ENCODE measurements around the gene C2orf74. TPM values are rescaled to one million over a fixed set of nuclear protein-coding genes. Genes with fewer than 3 reads are reported as not detected.
A peak's percentile ranks its signal among the peaks of the same experiment; 100 is the strongest.

The C2orf74 gene
- total RNA-seq, 1 donor from 2014 or later = 6.0 TPM

DNA sequence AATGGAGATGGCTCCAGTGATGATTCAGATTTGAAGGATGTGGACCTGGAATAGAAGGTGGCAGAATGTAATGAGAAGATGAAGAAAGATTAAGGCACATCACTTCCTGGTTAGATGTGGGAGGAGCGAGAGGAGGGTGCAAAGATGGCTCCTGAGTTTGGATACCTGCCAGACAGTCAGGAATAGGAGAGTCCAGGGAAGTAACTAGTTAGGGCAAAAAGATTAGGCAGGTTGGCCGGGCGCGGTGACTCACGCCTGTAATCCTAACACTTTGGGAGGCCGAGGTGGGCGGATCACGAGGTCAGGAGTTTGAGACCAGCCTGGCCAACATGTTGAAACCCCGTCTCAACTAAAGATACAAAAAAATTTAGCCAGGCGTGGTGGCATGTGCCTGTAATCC, 5.6 kb downstream of the C2orf74 start:
- intact Hi-C loops (cut with micrococcal nuclease) = no loop called here

DNA sequence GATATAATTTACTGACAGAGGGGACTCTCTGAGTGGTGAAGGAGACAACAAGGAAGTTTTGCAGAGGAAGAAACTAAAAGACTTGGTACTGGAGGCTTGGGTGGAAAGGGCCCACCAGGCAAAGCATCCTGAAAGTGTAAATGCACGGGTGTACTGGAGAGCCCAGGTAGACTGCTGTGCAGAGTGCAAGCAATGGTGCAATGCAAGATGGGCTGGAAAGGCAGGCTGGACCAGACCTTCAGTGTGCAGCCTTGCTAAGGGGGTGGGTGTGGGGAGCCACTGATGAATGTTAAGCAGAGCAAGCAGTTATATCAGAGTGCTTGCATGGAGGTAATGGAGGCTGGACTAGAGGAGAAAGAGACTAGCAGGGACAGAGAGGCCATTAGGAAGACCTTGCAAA, 10.7 kb downstream of the C2orf74 start:
- no peak overlapping the region for H3K27ac Mint-ChIP-seq
- TF ChIP-seq, protein P1, sequence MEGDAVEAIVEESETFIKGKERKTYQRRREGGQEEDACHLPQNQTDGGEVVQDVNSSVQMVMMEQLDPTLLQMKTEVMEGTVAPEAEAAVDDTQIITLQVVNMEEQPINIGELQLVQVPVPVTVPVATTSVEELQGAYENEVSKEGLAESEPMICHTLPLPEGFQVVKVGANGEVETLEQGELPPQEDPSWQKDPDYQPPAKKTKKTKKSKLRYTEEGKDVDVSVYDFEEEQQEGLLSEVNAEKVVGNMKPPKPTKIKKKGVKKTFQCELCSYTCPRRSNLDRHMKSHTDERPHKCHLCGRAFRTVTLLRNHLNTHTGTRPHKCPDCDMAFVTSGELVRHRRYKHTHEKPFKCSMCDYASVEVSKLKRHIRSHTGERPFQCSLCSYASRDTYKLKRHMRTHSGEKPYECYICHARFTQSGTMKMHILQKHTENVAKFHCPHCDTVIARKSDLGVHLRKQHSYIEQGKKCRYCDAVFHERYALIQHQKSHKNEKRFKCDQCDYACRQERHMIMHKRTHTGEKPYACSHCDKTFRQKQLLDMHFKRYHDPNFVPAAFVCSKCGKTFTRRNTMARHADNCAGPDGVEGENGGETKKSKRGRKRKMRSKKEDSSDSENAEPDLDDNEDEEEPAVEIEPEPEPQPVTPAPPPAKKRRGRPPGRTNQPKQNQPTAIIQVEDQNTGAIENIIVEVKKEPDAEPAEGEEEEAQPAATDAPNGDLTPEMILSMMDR (IDR thresholded peaks at IDR 0.05) = no peak
- peaks cover 4% of the 10 kb centered on the region for H3K36me3 Mint-ChIP-seq (ENCODE audit: low read depth)
- ChIA-PET CTCF (no interaction called here), POLR2A (no interaction called here)
- intact Hi-C loops (cut with micrococcal nuclease) = no loop called here
- H3K27me3 Mint-ChIP-seq = no peaks in the 10 kb centered on the region
- DNase-seq = no peak
- no peak overlapping the region for H3K4me3 Mint-ChIP-seq
- no peak for ATAC-seq (ENCODE audit: low read depth)
- peaks cover 9% of the 10 kb centered on the region for H3K4me1 Mint-ChIP-seq
- no peaks in the 10 kb centered on the region for H3K9me3 Mint-ChIP-seq

More for the DNA sequence above, 5.6 kb downstream of the C2orf74 start:
- ChIA-PET POLR2A (interaction anchor here (0.8 to 1.7 kb wide), 2 partner anchors 9 to 11 kb away, joined by 4 to 7 read pairs; no protein-coding TSS in a partner anchor), CTCF (no interaction called here)
- H3K4me1 Mint-ChIP-seq = no peaks in the 10 kb centered on the region
- H3K27me3 Mint-ChIP-seq = no peaks in the 10 kb centered on the region
- H3K27ac Mint-ChIP-seq = no peak overlapping the region
- H3K9me3 Mint-ChIP-seq = no peaks in the 10 kb centered on the region
- ATAC-seq (ENCODE audit: low read depth) = no peak
- no peak for DNase-seq
- no peak overlapping the region for H3K4me3 Mint-ChIP-seq
- peaks cover 44% of the 10 kb centered on the region for H3K36me3 Mint-ChIP-seq (ENCODE audit: low read depth)
- TF ChIP-seq, protein P1 (IDR thresholded peaks at IDR 0.05) = no peak

DNA sequence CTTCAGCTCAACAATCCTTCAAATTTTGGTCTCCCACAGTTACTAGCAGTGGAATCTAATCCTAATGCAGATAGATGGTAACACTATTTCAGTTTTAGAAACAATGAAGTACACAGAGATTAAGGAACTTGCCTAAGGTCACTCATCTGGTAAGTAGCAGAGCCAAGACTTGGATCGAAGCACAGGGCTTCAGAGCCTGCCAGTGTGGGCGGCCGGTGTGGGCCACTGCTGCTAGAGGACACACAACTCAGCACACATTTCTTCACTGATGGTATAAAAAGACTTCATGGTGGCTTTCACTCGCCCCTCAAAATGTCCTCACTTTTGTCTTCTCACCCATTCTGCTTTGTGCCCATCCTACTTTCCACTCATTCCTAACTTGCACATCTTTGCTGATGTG, 11.1 kb downstream of the C2orf74 start:
- ATAC-seq (ENCODE audit: low read depth) (no peak), DNase-seq (no peak)
- TF ChIP-seq, protein P1 (IDR thresholded peaks at IDR 0.05) = no peak
- Mint-ChIP-seq H3K9me3 (no peaks in the 10 kb centered on the region), H3K27me3 (no peaks in the 10 kb centered on the region), H3K4me3 (no peak overlapping the region), H3K27ac (no peak overlapping the region), H3K4me1 (peaks cover 11% of the 10 kb centered on the region), H3K36me3 (ENCODE audit: low read depth) (peaks cover 5% of the 10 kb centered on the region)
- POLR2A ChIA-PET = no interaction called here
- CTCF ChIA-PET = no interaction called here
- intact Hi-C loops (cut with micrococcal nuclease) = no loop called here

DNA sequence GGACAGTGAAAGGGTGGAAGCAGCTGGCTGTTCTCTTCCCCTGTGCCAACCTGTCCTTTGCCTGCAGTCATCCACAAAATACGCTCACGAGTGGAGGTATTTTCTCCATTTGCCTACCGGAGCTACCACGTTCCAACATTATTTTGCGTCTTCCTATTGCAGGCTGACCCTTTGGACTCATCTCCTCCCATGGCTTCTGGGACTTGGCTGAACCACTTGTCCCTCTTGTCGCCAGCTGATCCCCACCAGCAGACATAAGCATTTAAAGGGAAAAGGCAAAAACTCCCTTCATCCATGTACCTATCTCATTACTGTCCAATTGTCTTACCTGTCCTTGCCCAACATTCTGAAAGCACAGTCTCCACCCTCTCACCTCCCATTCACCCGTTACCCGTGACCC, 13.0 kb downstream of the C2orf74 start:
- H3K27ac Mint-ChIP-seq = peak overlapping the region; percentile 2
- peaks cover 30% of the 10 kb centered on the region for H3K4me1 Mint-ChIP-seq
- ChIA-PET POLR2A (interaction anchor here (0.6 kb wide), 1 partner anchor 60 kb away, joined by 3 read pairs; no protein-coding TSS in a partner anchor), CTCF (no interaction called here)
- H3K36me3 Mint-ChIP-seq (ENCODE audit: low read depth) = peaks cover 12% of the 10 kb centered on the region
- no peak for ATAC-seq (ENCODE audit: low read depth)
- no peak for DNase-seq
- no peaks in the 10 kb centered on the region for H3K9me3 Mint-ChIP-seq
- no peaks in the 10 kb centered on the region for H3K27me3 Mint-ChIP-seq
- TF ChIP-seq, protein P1 (IDR thresholded peaks at IDR 0.05) = no peak
- no peak overlapping the region for H3K4me3 Mint-ChIP-seq
- intact Hi-C loops (cut with micrococcal nuclease) = loop anchor here (5.0 kb wide), 1 partner anchor 383 kb away; no protein-coding TSS in a partner anchor

DNA sequence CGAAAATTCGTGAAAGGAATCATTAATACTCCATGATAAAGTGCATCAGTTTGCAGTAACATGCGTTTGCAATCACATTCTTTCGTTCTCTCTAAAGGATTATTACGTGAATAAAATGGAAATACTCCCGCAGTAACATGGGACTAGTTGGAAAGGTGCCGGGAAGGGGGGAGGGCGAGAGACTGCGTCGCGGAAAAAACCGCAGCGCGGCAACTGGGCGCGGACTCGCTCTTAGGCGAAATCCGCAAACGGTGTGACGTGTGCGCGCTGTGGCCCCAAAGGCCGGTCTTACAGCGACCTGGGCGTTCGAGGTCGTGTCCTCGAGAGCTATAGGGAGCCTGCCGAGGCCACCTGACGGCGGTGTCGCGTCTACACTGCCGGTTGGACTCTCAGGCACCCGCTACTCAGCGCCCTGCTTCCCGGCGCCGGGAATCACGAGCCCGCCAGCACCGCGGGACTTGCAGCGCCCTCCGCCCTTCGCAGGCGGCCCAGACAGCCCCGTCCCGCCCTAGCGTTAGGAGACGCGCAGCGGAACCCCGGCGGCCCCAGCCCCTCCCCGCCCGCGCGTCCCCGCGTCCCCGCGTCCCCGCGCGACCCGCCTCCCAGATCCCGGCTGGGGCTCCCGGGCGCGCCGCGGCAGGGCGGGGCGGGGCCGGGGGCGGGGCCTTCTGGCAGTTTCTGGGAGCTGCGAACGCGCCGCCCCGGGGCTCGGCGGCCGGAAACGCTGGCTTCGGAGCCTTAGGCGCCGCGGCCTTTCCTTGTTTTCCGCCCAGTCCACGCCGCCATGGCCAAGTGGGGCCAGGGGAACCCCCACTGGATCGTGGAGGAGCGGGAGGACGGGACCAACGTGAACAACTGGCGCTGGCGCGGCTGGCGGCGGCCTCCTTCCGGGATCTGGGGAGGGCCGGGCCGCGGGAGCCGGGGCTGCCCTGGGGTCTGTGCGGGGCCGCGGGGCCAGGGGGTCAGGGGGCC, 15.1 kb downstream of the C2orf74 start:
- H3K27me3 Mint-ChIP-seq = no peaks in the 10 kb centered on the region
- DNase-seq (peak; percentile 95), ATAC-seq (ENCODE audit: low read depth) (peak; percentile 90)
- peak overlapping the region; percentile 94 for H3K27ac Mint-ChIP-seq
- no peaks in the 10 kb centered on the region for H3K9me3 Mint-ChIP-seq
- peaks cover 32% of the 10 kb centered on the region for H3K36me3 Mint-ChIP-seq (ENCODE audit: low read depth)
- ChIA-PET POLR2A (interaction anchor here (0.6 to 2.8 kb wide), 25 partner anchors 9 to 772 kb away, joined by 3 to 29 read pairs (median 6); partner anchors contain the start of genes FAM161A, PAPOLG, PEX13 and PUS10), CTCF (no interaction called here)
- H3K4me1 Mint-ChIP-seq = peaks cover 48% of the 10 kb centered on the region
- TF ChIP-seq, protein P1 (IDR thresholded peaks at IDR 0.05) = no peak
- peak overlapping the region; percentile 94 for H3K4me3 Mint-ChIP-seq
- intact Hi-C loops (cut with micrococcal nuclease) = loop anchor here (1.0 to 5.0 kb wide), 9 partner anchors 32 to 587 kb away; partner anchors contain the start of genes PAPOLG, PEX13, REL and SANBR

Data from activated B cell treated with CpG ODN at 0.5 μM for 24 hours (primary cell).